H1 (cell line): Measurements from ENCODE around the gene CAV1.

ENCODE experiments used
- CBX8 ChIP-seq: fragments of 300-800, 300-1000 bp; sonication (generic); IDR thresholded peaks from 2 replicates; pipeline ENCODE4 v1.7.1; 2016; ENCODE audit warnings: low read depth, low read length, borderline replicate concordance
- CREB1 ChIP-seq: IDR thresholded peaks from 2 replicates; pipeline ENCODE4 v1.6.1; 2012; ENCODE audit warnings: inconsistent platforms
- EGR1 ChIP-seq: IDR thresholded peaks from 2 replicates; pipeline ENCODE4 v1.6.1; 2011; ENCODE audit warnings: low read depth, low read length, borderline replicate concordance
- EP300 ChIP-seq, 2 experiments: IDR thresholded peaks; 1 replicate in 1 of 2; 2 replicates in 1 of 2; pipeline ENCODE4 v1.6.1; 2011 to 2012; ENCODE audit warnings: low read depth in 2 of 2, low read length in 2 of 2, mild to moderate bottlenecking in 2 of 2, borderline replicate concordance in 1 of 2, inconsistent platforms in 1 of 2, moderate library complexity in 1 of 2
- EZH2 ChIP-seq: fragments of 200-600 bp; sonication (generic); IDR thresholded peaks from 2 replicates; pipeline ENCODE4 v1.7.1; 2012; ENCODE audit warnings: low read depth, mild to moderate bottlenecking, moderate library complexity, low read length, inconsistent platforms; ENCODE audit not compliant: severe bottlenecking
- GABPA ChIP-seq: IDR thresholded peaks from 2 replicates; pipeline ENCODE4 v1.6.1; 2011; ENCODE audit warnings: mild to moderate bottlenecking, low read length, moderate library complexity, borderline replicate concordance; ENCODE audit not compliant: insufficient read depth
- MAFK ChIP-seq: IDR thresholded peaks from 2 replicates; pipeline ENCODE4 v1.6.1; 2012; ENCODE audit warnings: low read depth, mild to moderate bottlenecking, improper control_type of control experiment, low read length
- POLR2A ChIP-seq, 2 experiments: IDR thresholded peaks; 1 replicate in 1 of 2; 2 replicates in 1 of 2; pipeline ENCODE4 v1.6.1; 2011; ENCODE audit warnings: low read depth in 2 of 2, low read length in 2 of 2, mild to moderate bottlenecking in 2 of 2; ENCODE audit errors: control extremely low read depth in 1 of 2
- RNF2 ChIP-seq: fragments of 200-900, 300-1000 bp; sonication (generic); IDR thresholded peaks from 2 replicates; pipeline ENCODE4 v1.7.1; 2016; ENCODE audit warnings: borderline replicate concordance, low read depth, mild to moderate bottlenecking, antibody characterized with exemption, low read length; ENCODE audit not compliant: poor library complexity, severe bottlenecking; ENCODE audit errors: missing control alignments
- SP1 ChIP-seq: IDR thresholded peaks from 2 replicates; pipeline ENCODE4 v1.6.1; 2011; ENCODE audit warnings: low read depth, low read length
- SUZ12 ChIP-seq: fragments of 200-600 bp; sonication (generic); IDR thresholded peaks from 2 replicates; pipeline ENCODE4 v1.6.1; 2012; ENCODE audit warnings: mild to moderate bottlenecking, inconsistent platforms, low read length, moderate library complexity, mixed read lengths
- TAF1 ChIP-seq: IDR thresholded peaks from 2 replicates; pipeline ENCODE4 v1.6.1; 2011; ENCODE audit warnings: mild to moderate bottlenecking, low read depth, low read length
- TF ChIP-seq, protein P1 (sequence below), 3 experiments: IDR thresholded peaks; 1 replicate in 2 of 3; 2 replicates in 1 of 3; pipeline versions ENCODE4 v1.5.1 to v1.6.1; 2011; ENCODE audit warnings: low read length in 3 of 3, mild to moderate bottlenecking in 3 of 3, inconsistent platforms in 2 of 3, low read depth in 1 of 3, moderate library complexity in 1 of 3; ENCODE audit not compliant: insufficient read depth in 1 of 3; ENCODE audit errors: control extremely low read depth in 1 of 3

DNA sequence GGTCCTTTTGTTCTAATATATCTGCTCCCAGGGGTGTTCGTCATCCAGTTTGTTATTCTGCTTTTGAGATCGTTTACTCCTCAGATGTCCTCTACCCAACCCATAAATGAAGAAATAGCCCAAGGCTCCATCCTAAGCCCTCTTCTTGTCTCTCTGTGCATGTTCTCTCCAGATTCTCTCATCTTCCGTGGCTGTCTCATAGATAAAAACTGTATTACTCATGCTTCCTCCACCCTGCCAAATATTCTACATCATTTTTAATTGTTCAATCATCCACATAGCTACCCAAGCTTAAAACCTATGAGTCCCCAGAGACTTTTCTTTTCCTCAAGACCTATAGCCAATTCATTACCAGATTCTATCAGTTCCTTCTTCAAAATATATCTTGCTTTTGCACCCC, 44.9 kb downstream of the CAV1 start:
- TF ChIP-seq SUZ12 (no peak), MAFK (no peak), CBX8 (no peak), GABPA (no peak), CREB1 (no peak), EGR1 (no peak), SP1 (no peak), POLR2A (IDR thresholded peaks at IDR 0.05; ENCODE audit: control extremely low read depth in 1 of 2, low read depth in 2 of 2, low read length in 2 of 2) (no peak), TAF1 (no peak), EP300 (IDR thresholded peaks at IDR 0.05; ENCODE audit: borderline replicate concordance in 1 of 2, low read depth in 2 of 2, low read length in 2 of 2) (no peak), EZH2 (no peak), RNF2 (no peak)
- TF ChIP-seq, protein P1, sequence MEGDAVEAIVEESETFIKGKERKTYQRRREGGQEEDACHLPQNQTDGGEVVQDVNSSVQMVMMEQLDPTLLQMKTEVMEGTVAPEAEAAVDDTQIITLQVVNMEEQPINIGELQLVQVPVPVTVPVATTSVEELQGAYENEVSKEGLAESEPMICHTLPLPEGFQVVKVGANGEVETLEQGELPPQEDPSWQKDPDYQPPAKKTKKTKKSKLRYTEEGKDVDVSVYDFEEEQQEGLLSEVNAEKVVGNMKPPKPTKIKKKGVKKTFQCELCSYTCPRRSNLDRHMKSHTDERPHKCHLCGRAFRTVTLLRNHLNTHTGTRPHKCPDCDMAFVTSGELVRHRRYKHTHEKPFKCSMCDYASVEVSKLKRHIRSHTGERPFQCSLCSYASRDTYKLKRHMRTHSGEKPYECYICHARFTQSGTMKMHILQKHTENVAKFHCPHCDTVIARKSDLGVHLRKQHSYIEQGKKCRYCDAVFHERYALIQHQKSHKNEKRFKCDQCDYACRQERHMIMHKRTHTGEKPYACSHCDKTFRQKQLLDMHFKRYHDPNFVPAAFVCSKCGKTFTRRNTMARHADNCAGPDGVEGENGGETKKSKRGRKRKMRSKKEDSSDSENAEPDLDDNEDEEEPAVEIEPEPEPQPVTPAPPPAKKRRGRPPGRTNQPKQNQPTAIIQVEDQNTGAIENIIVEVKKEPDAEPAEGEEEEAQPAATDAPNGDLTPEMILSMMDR (IDR thresholded peaks at IDR 0.05; ENCODE audit: control extremely low read depth in 1 of 3, insufficient read depth in 1 of 3, low read depth in 1 of 3, low read length in 3 of 3), result no peak
